ENCODE results near the gene TACSTD2.
"Not testable (repeated sequence)": the region's sequence is repeated elsewhere in the genome, so short reads cannot be mapped to it uniquely, and the experiment has no call there.

Gene TACSTD2

DNA sequence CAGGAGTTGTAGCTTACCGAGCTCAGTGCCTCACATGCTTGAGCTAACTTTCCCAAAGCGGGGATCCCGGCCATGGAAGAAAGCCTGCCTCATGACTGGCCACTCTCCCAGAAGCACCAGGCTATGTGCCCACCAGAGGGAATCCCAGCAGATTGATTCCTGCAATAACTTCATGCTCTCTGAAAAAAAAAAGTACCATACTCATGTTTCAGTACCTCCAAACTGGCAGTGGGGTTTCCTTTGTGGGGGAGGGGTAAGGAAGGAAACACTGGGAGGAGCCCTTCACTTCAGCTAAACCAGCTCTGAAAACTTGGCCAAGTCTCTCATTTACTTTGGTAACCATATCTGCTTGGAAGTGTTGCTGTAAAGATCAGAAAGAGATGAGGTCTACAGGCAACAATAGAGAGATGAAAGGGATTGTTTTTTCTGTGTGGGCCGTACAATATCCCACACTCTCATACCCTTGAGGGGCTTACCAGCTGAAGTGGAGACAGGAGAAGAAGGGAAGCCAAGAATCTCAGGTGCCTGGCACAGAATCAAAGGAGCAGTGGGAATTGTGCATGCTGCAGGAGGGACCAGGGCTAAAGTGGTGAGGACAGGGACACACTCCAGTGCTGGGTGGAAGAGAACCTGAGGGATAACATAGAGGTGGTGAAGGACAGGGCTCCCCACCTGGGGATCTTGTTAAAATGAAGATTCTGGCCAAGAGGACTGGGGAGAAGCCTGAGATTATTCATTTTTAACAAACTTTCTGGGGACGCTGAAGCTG lies 42.4 kb upstream of the TACSTD2 start:
- DNase-seq (ENCODE audit: low read depth), result peak; percentile 37
- TF ChIP-seq, protein P1, sequence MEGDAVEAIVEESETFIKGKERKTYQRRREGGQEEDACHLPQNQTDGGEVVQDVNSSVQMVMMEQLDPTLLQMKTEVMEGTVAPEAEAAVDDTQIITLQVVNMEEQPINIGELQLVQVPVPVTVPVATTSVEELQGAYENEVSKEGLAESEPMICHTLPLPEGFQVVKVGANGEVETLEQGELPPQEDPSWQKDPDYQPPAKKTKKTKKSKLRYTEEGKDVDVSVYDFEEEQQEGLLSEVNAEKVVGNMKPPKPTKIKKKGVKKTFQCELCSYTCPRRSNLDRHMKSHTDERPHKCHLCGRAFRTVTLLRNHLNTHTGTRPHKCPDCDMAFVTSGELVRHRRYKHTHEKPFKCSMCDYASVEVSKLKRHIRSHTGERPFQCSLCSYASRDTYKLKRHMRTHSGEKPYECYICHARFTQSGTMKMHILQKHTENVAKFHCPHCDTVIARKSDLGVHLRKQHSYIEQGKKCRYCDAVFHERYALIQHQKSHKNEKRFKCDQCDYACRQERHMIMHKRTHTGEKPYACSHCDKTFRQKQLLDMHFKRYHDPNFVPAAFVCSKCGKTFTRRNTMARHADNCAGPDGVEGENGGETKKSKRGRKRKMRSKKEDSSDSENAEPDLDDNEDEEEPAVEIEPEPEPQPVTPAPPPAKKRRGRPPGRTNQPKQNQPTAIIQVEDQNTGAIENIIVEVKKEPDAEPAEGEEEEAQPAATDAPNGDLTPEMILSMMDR (IDR thresholded peaks at IDR 0.05; ENCODE audit: insufficient read depth, low read depth, low read length, missing control alignments), result no peak
- peak overlapping the region; percentile 11 for H3K4me3 ChIP-seq (ENCODE audit: low read length)

DNA sequence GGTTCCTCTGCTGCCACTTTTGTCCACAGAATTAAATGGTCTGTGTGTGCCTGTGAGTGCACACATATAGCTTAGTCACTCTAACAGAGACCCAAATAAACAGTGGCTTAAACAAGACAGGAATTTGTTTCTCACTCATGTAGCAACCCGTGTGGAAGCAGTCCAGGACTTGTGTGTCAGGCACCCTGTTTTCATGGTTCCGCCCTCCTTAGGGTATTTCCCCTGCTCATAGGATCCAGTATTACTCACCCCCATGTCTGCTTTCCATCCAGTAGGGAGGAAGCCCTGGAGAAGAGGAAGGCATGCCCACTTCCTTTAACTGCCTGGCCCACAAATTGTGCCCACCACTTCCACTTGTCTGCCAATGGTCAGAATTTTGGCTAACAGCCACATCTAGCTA lies 41.3 kb upstream of the TACSTD2 start:
- TF ChIP-seq, protein P1 (IDR thresholded peaks at IDR 0.05; ENCODE audit: insufficient read depth, low read depth, low read length, missing control alignments), result no peak
- DNase-seq (ENCODE audit: low read depth), result peak; percentile 100
- no peak overlapping the region for H3K4me3 ChIP-seq (ENCODE audit: low read length)

DNA sequence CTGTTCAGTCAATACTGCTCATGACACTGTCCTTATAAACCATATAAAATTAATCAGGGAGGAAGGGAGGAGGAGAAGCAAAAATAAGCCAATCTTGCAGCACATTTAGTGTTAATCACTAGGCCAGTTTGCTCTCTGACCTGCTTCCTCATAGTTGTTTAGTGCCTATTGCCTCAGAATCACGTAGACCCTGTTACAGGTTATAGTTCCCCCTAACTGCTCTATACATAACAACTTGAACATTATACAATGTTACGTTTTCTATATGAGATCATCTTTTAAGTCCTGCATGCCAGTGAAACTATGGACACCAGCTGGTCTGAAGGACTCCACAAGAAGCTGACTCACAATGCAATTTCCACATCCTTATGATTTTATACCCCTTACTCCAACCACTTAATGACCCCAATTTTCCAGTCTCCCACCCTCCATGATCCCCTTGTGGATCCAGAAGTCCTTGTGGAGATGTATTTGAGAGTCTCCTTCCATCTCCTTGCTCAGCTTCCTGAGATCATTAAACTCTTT lies 34.9 kb upstream of the TACSTD2 start:
- H3K4me3 ChIP-seq (ENCODE audit: low read length), result no peak overlapping the region
- DNase-seq (ENCODE audit: low read depth), result no peak
- TF ChIP-seq, protein P1 (IDR thresholded peaks at IDR 0.05; ENCODE audit: insufficient read depth, low read depth, low read length, missing control alignments), result no peak

GRCh38 chr1:58608945-58609344 lies 31.9 kb upstream of the TACSTD2 start:
- TF ChIP-seq, protein P1 (IDR thresholded peaks at IDR 0.05; ENCODE audit: insufficient read depth, low read depth, low read length, missing control alignments), result no peak
- peak; percentile 69 for DNase-seq (ENCODE audit: low read depth)

DNA sequence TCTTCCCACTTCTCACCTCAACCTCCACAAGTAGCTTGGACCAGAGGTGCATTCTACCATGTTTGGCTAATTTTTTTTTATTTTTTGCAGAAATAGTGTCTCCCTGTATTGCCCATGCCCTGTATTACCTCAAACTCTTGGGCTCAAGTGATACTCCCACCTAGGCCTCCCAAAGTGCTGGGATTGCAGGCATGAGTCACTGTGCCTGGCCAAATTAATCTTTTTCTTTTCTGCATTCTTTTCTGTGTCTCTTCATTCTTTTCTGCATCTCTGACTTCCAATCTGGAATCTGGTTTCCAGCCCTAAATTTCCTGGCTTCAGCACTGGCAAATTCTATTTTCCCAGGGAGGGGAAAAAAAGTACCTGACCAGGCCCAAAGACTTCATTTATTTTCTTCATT lies 31.2 kb upstream of the TACSTD2 start:
- no peak for DNase-seq (ENCODE audit: low read depth)

More at GRCh38 chr1:58608945-58609344, 31.9 kb upstream of the TACSTD2 start:
- no peak overlapping the region for H3K4me3 ChIP-seq (ENCODE audit: low read length)

DNA sequence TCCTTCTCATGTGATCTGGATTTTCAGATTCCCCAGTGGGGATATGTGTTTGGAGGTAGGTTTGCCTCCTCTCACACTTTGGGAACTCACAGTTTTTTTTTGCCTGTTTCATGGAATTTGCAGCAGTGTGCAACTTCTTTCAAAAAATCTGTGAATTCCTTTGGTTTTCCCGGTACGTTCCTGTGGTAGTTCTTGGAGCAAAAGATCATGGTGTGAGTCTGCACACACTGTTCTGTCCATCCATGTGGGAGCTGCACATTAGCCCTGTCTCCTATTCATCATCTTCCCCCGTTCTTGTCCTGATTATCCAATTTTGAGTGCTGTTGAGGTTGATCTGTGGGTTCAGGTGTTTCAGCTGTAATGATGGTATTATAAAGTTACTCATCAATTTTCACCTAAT lies 30.3 kb upstream of the TACSTD2 start:
- DNase-seq (ENCODE audit: low read depth), result no peak
- TF ChIP-seq, protein P1 (IDR thresholded peaks at IDR 0.05; ENCODE audit: insufficient read depth, low read depth, low read length, missing control alignments), result no peak
- H3K4me3 ChIP-seq (ENCODE audit: low read length), result no peak overlapping the region

More for the DNA sequence above, 31.2 kb upstream of the TACSTD2 start:
- no peak overlapping the region for H3K4me3 ChIP-seq (ENCODE audit: low read length)
- TF ChIP-seq, protein P1 (IDR thresholded peaks at IDR 0.05; ENCODE audit: insufficient read depth, low read depth, low read length, missing control alignments), result no peak

- DNase-seq (ENCODE audit: low read depth); H3K4me3 ChIP-seq (ENCODE audit: low read length): not testable (repeated sequence)
Observed at GRCh38 chr1:58601921-58602320, 24.9 kb upstream of the TACSTD2 start.
